SK-N-SH (cell line): ENCODE data around the gene SHE.

Source experiments
- EP300 ChIP-seq, 2 experiments: IDR thresholded peaks; 2 replicates each; pipeline versions ENCODE4 v1.4.0 to v1.6.1; 2012; ENCODE audit warnings: borderline replicate concordance in 1 of 2, low read depth in 1 of 2, low read length in 1 of 2
- NFIC ChIP-seq: IDR thresholded peaks from 2 replicates; pipeline ENCODE4 v1.4.0; 2012; ENCODE audit warnings: borderline replicate concordance
- REST ChIP-seq: IDR thresholded peaks from 2 replicates; pipeline ENCODE4 v1.6.1; 2012; ENCODE audit warnings: mild to moderate bottlenecking, low read depth, low read length, moderate library complexity
- SIN3A ChIP-seq: IDR thresholded peaks from 2 replicates; pipeline ENCODE4 v1.6.1; 2012; ENCODE audit warnings: low read depth, mild to moderate bottlenecking, low read length, moderate library complexity, borderline replicate concordance
- TEAD4 ChIP-seq: IDR thresholded peaks from 2 replicates; pipeline ENCODE4 v1.4.0; 2012; ENCODE audit warnings: mild to moderate bottlenecking, borderline replicate concordance; ENCODE audit not compliant: insufficient read depth
- YY1 ChIP-seq: IDR thresholded peaks from 2 replicates; pipeline ENCODE4 v1.4.0; 2012; ENCODE audit warnings: low read depth, mild to moderate bottlenecking
- TF ChIP-seq, protein P1 (sequence below): fragments of 200-600 bp; sonication (generic); IDR thresholded peaks from 2 replicates; pipeline ENCODE4 v1.6.1; 2017; ENCODE audit warnings: antibody characterized with exemption, mild to moderate bottlenecking, moderate library complexity

- TF ChIP-seq SIN3A (no peak), EP300 (IDR thresholded peaks at IDR 0.05; ENCODE audit: borderline replicate concordance in 1 of 2, low read depth in 1 of 2, low read length in 1 of 2) (no peak), YY1 (no peak), NFIC (no peak), REST (no peak), TEAD4 (peak; percentile 70; the same call in 1 of the 2 replicates)
- TF ChIP-seq, protein P1, sequence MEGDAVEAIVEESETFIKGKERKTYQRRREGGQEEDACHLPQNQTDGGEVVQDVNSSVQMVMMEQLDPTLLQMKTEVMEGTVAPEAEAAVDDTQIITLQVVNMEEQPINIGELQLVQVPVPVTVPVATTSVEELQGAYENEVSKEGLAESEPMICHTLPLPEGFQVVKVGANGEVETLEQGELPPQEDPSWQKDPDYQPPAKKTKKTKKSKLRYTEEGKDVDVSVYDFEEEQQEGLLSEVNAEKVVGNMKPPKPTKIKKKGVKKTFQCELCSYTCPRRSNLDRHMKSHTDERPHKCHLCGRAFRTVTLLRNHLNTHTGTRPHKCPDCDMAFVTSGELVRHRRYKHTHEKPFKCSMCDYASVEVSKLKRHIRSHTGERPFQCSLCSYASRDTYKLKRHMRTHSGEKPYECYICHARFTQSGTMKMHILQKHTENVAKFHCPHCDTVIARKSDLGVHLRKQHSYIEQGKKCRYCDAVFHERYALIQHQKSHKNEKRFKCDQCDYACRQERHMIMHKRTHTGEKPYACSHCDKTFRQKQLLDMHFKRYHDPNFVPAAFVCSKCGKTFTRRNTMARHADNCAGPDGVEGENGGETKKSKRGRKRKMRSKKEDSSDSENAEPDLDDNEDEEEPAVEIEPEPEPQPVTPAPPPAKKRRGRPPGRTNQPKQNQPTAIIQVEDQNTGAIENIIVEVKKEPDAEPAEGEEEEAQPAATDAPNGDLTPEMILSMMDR: no peak
Observed at GRCh38 chr1:154446292-154446691, 55.9 kb downstream of the SHE start.
